WTC11 (cell line): ENCODE data around the gene TMEM98. TPM values are rescaled to one million over a fixed set of nuclear protein-coding genes. Genes with fewer than 3 reads are reported as not detected.

ENCODE experiments used
- ATAC-seq: fragments of 200-7000 bp; cut with Tn5 transposase; 2 replicates; pipeline ENCODE4 v1.10.0; 2021; ENCODE audit warnings: mild to moderate bottlenecking, moderate library complexity
- CTCF ChIA-PET: fragments of 300-600 bp; sonication (Branson Sonifier 250); formaldehyde crosslinking; loops from one replicate; lab custom pipeline; 2021; ENCODE audit warnings: antibody characterized with exemption; lab: Charles Lee
- POLR2A ChIA-PET: fragments of 350-600 bp; sonication (Branson Sonifier 250); formaldehyde crosslinking; loops from one replicate; lab custom pipeline; 2021; ENCODE audit warnings: antibody characterized with exemption; lab: Charles Lee
- DNase-seq: peaks from one replicate; pipeline ENCODE4 v3.0.0; 2021; ENCODE audit warnings: low spot score
- H3K27ac Mint-ChIP-seq: 2 replicates; pipeline ENCODE4 v1.8.0; 2021; ENCODE audit warnings: mixed read lengths
- H3K27me3 Mint-ChIP-seq: 2 replicates; pipeline ENCODE4 v1.8.0; 2021; ENCODE audit warnings: low read depth, mild to moderate bottlenecking, moderate library complexity, mixed read lengths
- H3K36me3 Mint-ChIP-seq: 2 replicates; pipeline ENCODE4 v1.8.0; 2021; ENCODE audit warnings: mixed read lengths
- H3K4me1 Mint-ChIP-seq: 2 replicates; pipeline ENCODE4 v1.8.0; 2022; ENCODE audit warnings: mixed read lengths
- H3K4me3 Mint-ChIP-seq: 2 replicates; pipeline ENCODE4 v1.8.0; 2021; ENCODE audit warnings: mild to moderate bottlenecking, moderate library complexity, mixed read lengths
- H3K9me3 Mint-ChIP-seq: 2 replicates; pipeline ENCODE4 v1.8.0; 2021; ENCODE audit warnings: mixed read lengths
- CREM ChIP-seq: sonication (generic); formaldehyde crosslinking; IDR thresholded peaks from 2 replicates; pipeline ENCODE4 v1.8.1; 2022; ENCODE audit warnings: mild to moderate bottlenecking, missing genetic modification reagents, moderate library complexity
- ESRRA ChIP-seq: sonication (generic); formaldehyde crosslinking; IDR thresholded peaks from 2 replicates; pipeline ENCODE4 v1.8.1; 2022; ENCODE audit warnings: mild to moderate bottlenecking, missing genetic modification reagents, borderline replicate concordance
- FOXJ3 ChIP-seq: sonication (generic); formaldehyde crosslinking; IDR thresholded peaks from 2 replicates; pipeline ENCODE4 v1.9.0; 2021; ENCODE audit warnings: missing genetic modification reagents, mild to moderate bottlenecking, borderline replicate concordance
- FOXP4 ChIP-seq: sonication (generic); formaldehyde crosslinking; IDR thresholded peaks from 2 replicates; pipeline ENCODE4 v1.8.0; 2022; ENCODE audit warnings: mild to moderate bottlenecking, missing genetic modification reagents
- GABPB1 ChIP-seq: sonication (generic); formaldehyde crosslinking; IDR thresholded peaks from 2 replicates; pipeline ENCODE4 v1.8.1; 2023; ENCODE audit warnings: mild to moderate bottlenecking, missing genetic modification reagents
- HMGA2 ChIP-seq: fragments of 250-450 bp; sonication (Bioruptor Pico); IDR thresholded peaks from 2 replicates; pipeline ENCODE4 v1.4.0; 2021; ENCODE audit warnings: mild to moderate bottlenecking, moderate library complexity
- IRF2 ChIP-seq: sonication (generic); formaldehyde crosslinking; IDR thresholded peaks from 2 replicates; pipeline ENCODE4 v1.8.0; 2022; ENCODE audit warnings: low read depth, missing genetic modification reagents, borderline replicate concordance
- NFE2L1 ChIP-seq: sonication (generic); formaldehyde crosslinking; IDR thresholded peaks from 2 replicates; pipeline ENCODE4 v1.8.1; 2023; ENCODE audit warnings: missing genetic modification reagents
- NR1H2 ChIP-seq: sonication (generic); formaldehyde crosslinking; IDR thresholded peaks from 2 replicates; pipeline ENCODE4 v1.9.0; 2021; ENCODE audit warnings: mild to moderate bottlenecking, moderate library complexity, missing genetic modification reagents
- OVOL2 ChIP-seq: fragments of 250-450 bp; sonication (Bioruptor Pico); IDR thresholded peaks from 2 replicates; pipeline ENCODE4 v1.9.0; 2021; ENCODE audit warnings: mild to moderate bottlenecking, borderline replicate concordance
- RORB ChIP-seq: fragments of 250-450 bp; sonication (Bioruptor Pico); IDR thresholded peaks from 2 replicates; pipeline ENCODE4 v1.9.0; 2021; ENCODE audit warnings: mild to moderate bottlenecking
- SMAD3 ChIP-seq: sonication (generic); formaldehyde crosslinking; IDR thresholded peaks from 2 replicates; pipeline ENCODE4 v1.8.0; 2022; ENCODE audit warnings: missing genetic modification reagents, mild to moderate bottlenecking, borderline replicate concordance
- SP1 ChIP-seq: sonication (generic); formaldehyde crosslinking; conservative IDR thresholded peaks from 2 replicates; pipeline ENCODE4 v1.8.1; 2022; ENCODE audit warnings: missing genetic modification reagents
- TCF7 ChIP-seq: sonication (generic); formaldehyde crosslinking; IDR thresholded peaks from 2 replicates; pipeline ENCODE4 v1.8.0; 2022; ENCODE audit warnings: mild to moderate bottlenecking, low read depth, missing genetic modification reagents, moderate library complexity
- ZBTB43 ChIP-seq: sonication (generic); formaldehyde crosslinking; IDR thresholded peaks from 2 replicates; pipeline ENCODE4 v1.8.1; 2023; ENCODE audit warnings: mild to moderate bottlenecking, missing genetic modification reagents
- ZNF232 ChIP-seq: sonication (generic); formaldehyde crosslinking; IDR thresholded peaks from 2 replicates; pipeline ENCODE4 v1.8.0; 2022; ENCODE audit warnings: mild to moderate bottlenecking, missing genetic modification reagents
- ZNF671 ChIP-seq: fragments of 250-450 bp; sonication (Bioruptor Pico); IDR thresholded peaks from 2 replicates; pipeline ENCODE4 v1.8.0; 2021; ENCODE audit warnings: mild to moderate bottlenecking
- total RNA-seq: library from RNA; stranded (reverse); gene quantifications from 3 replicates; pipeline ENCODE4 v1.2.3, GENCODE V29; 2021
- TF ChIP-seq, protein P1 (sequence below): fragments of 250-450 bp; sonication (Bioruptor Pico); IDR thresholded peaks from 2 replicates; pipeline ENCODE4 v1.9.0; 2021; ENCODE audit warnings: moderate library complexity, mild to moderate bottlenecking, inconsistent platforms, borderline replicate concordance
- TF ChIP-seq, protein P2 (sequence below): sonication (generic); formaldehyde crosslinking; conservative IDR thresholded peaks from 2 replicates; pipeline ENCODE4 v1.8.1; 2022; ENCODE audit warnings: mild to moderate bottlenecking, missing genetic modification reagents

TMEM98 gene
- total RNA-seq, 1 experiment from 2014 or later = 70.3 TPM

DNA sequence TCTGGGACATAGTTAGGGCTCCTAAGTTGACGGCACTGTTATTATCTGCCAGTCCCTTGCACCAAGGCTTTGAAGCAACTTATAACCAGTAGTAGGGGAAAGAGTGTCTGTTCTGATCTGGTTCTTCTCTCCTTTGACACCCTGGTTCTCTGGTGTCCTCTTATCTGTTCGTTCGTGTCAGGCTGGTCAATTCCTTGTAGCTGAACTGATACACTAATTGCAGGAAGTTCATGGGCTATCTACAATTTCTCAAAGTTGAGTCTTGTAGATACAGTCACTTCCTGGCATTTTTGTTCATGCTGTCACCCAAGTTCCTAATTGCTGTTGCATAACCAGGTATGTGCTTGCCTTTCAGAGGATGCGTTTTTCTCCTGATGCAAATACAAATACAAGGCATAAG is 33.7 kb upstream of the TMEM98 start:
- Mint-ChIP-seq H3K9me3 (peaks cover 8% of the 10 kb centered on the region), H3K4me1 (no peaks in the 10 kb centered on the region), H3K27ac (no peak overlapping the region), H3K27me3 (peaks cover 5% of the 10 kb centered on the region; the same call in 1 of the 2 replicates), H3K4me3 (no peak overlapping the region)
- DNase-seq = no peak
- CTCF ChIA-PET = no interaction called here
- TF ChIP-seq IRF2 (CRISPR knock-in tag) = no peak
- no peak for TF ChIP-seq OVOL2 (CRISPR knock-in tag)
- TF ChIP-seq SMAD3 = no peak
- TF ChIP-seq HMGA2 (CRISPR knock-in tag) = no peak
- no peak for TF ChIP-seq ZBTB43 (CRISPR knock-in tag)
- no peak for TF ChIP-seq SP1 (CRISPR knock-in tag)
- TF ChIP-seq, all 79 proteins: peak for 0
- POLR2A ChIA-PET = no interaction called here
- H3K36me3 Mint-ChIP-seq = peaks cover 4% of the 10 kb centered on the region; the same call in 1 of the 2 replicates
- ATAC-seq = no peak

DNA sequence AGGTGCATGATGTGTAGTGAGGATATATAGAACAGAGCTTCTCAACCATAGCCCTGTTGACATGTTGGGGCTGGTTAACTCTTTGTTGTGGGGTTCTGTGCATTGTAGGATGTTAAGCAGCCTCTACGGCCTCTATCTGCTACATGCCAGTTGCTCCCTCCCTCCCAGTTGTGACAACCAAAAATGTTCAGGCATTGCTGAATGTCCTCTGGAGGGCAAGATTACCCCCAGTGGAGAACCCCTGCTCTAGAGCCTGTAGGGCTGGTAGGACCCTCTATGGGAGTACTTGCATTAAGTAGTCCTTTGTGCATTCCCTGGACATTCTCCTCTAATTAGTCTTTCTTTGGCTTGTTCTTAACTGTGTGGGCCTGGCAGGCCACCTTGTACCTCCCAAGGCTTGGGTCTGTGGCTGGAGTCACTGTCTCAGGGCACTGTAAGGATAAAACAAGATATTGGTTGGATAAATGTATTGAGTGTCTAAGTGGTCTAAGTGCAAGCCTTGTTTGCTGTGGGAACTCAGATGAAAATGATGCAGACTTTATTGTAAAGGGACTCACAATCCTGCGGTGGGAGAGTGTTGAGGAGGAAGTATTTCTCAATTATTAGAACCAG is 31.2 kb upstream of the TMEM98 start:
- no peak overlapping the region for H3K27ac Mint-ChIP-seq
- CTCF ChIA-PET = interaction anchor here (1.5 kb wide), 1 partner anchor 20 kb away, joined by 5 read pairs; the partner anchor contains the start of gene MYO1D
- TF ChIP-seq OVOL2 (CRISPR knock-in tag) = no peak
- no peak for TF ChIP-seq RORB (CRISPR knock-in tag)
- TF ChIP-seq, protein P1, sequence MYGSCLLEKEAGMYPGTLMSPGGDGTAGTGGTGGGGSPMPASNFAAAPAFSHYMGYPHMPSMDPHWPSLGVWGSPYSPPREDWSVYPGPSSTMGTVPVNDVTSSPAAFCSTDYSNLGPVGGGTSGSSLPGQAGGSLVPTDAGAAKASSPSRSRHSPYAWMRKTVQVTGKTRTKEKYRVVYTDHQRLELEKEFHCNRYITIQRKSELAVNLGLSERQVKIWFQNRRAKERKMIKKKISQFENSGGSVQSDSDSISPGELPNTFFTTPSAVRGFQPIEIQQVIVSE = no peak
- TF ChIP-seq SP1 (CRISPR knock-in tag) = no peak
- TF ChIP-seq NR1H2 (CRISPR knock-in tag) = no peak
- no peak for TF ChIP-seq ZNF232 (CRISPR knock-in tag)
- TF ChIP-seq, protein P2, sequence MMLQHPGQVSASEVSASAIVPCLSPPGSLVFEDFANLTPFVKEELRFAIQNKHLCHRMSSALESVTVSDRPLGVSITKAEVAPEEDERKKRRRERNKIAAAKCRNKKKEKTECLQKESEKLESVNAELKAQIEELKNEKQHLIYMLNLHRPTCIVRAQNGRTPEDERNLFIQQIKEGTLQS (CRISPR knock-in tag) = no peak
- no peak for TF ChIP-seq GABPB1 (CRISPR knock-in tag)
- no peak for TF ChIP-seq FOXJ3
- no peak for TF ChIP-seq SMAD3
- TF ChIP-seq FOXP4 (CRISPR knock-in tag) = no peak
- TF ChIP-seq ESRRA (CRISPR knock-in tag) = no peak
- no peak for TF ChIP-seq NFE2L1 (CRISPR knock-in tag)
- TF ChIP-seq TCF7 (CRISPR knock-in tag) = no peak
- TF ChIP-seq CREM = no peak
- no peak for TF ChIP-seq ZNF671 (CRISPR knock-in tag)

More for the DNA sequence above, 31.2 kb upstream of the TMEM98 start:
- no peak for ATAC-seq
- POLR2A ChIA-PET = no interaction called here
- H3K27me3 Mint-ChIP-seq = peaks cover 5% of the 10 kb centered on the region; the same call in 1 of the 2 replicates
- DNase-seq = no peak
- no peaks in the 10 kb centered on the region for H3K4me1 Mint-ChIP-seq
- no peak overlapping the region for H3K4me3 Mint-ChIP-seq
- peaks cover 7% of the 10 kb centered on the region for H3K36me3 Mint-ChIP-seq
- H3K9me3 Mint-ChIP-seq = peaks cover 13% of the 10 kb centered on the region
